Activated B cell treated with CpG ODN at 0.5 μM for 24 hours (primary cell): Measurements from ENCODE around the gene PXDN. TPM values are rescaled to one million over a fixed set of nuclear protein-coding genes. Genes with fewer than 3 reads are reported as not detected.

Experiments used
- ATAC-seq: fragments of 200-7000 bp; cut with Tn5 transposase; one replicate; pipeline ENCODE4 v1.10.0; 2021; ENCODE audit warnings: low read depth, mild to moderate bottlenecking, moderate library complexity
- CTCF ChIA-PET: fragments of 350-600 bp; sonication (Branson Sonifier 250); formaldehyde crosslinking; loops from one replicate; lab custom pipeline; 2021; ENCODE audit warnings: antibody characterized with exemption; lab: Charles Lee
- POLR2A ChIA-PET: fragments of 350-600 bp; sonication (Branson Sonifier 250); formaldehyde crosslinking; loops from one replicate; lab custom pipeline; 2021; ENCODE audit warnings: antibody characterized with exemption; lab: Charles Lee
- DNase-seq: peaks from one replicate; pipeline ENCODE4 v3.0.0; 2022
- H3K27ac Mint-ChIP-seq: one replicate; pipeline ENCODE4 v1.8.0; 2020; ENCODE audit warnings: mixed read lengths
- H3K27me3 Mint-ChIP-seq: one replicate; pipeline ENCODE4 v1.8.0; 2021; ENCODE audit warnings: mixed read lengths
- H3K36me3 Mint-ChIP-seq: one replicate; pipeline ENCODE4 v1.8.0; 2021; ENCODE audit warnings: low read depth, mixed read lengths
- H3K4me1 Mint-ChIP-seq: one replicate; pipeline ENCODE4 v1.8.0; 2021; ENCODE audit warnings: mixed read lengths
- H3K4me3 Mint-ChIP-seq: one replicate; pipeline ENCODE4 v1.8.0; 2020; ENCODE audit warnings: mild to moderate bottlenecking, mixed read lengths
- H3K9me3 Mint-ChIP-seq: one replicate; pipeline ENCODE4 v1.8.0; 2020; ENCODE audit warnings: mixed read lengths
- CTCF ChIP-seq: fragments of 200-600 bp; IDR thresholded peaks from one replicate; pipeline ENCODE4 v1.8.0; 2022; ENCODE audit warnings: antibody characterized with exemption, mild to moderate bottlenecking
- intact Hi-C: fragments of 100-400 bp; cut with micrococcal nuclease; formaldehyde crosslinking; loops from one replicate; pipeline ENCODE4 v1.15.1; 2024
- total RNA-seq: library from RNA; stranded (reverse); gene quantifications from 2 replicates; pipeline ENCODE4 v1.2.3, GENCODE V29; 2022

Gene PXDN
- total RNA-seq, 1 donor from 2014 or later, result 1.1 TPM

- intact Hi-C loops, result no loop called here
- peaks cover 9% of the 10 kb centered on the region for H3K9me3 Mint-ChIP-seq
- peaks cover 5% of the 10 kb centered on the region for H3K27me3 Mint-ChIP-seq
- H3K36me3 Mint-ChIP-seq, result no peaks in the 10 kb centered on the region
- H3K4me1 Mint-ChIP-seq, result no peaks in the 10 kb centered on the region
- CTCF ChIA-PET, result no interaction called here
- TF ChIP-seq CTCF, result no peak
- POLR2A ChIA-PET, result no interaction called here
- no peak overlapping the region for H3K27ac Mint-ChIP-seq
- DNase-seq (no peak), ATAC-seq (no peak)
- no peak overlapping the region for H3K4me3 Mint-ChIP-seq
Measured at GRCh38 chr2:1756456-1756855, 12.1 kb upstream of the PXDN start.

GRCh38 chr2:1755436-1756191 lies 11.3 kb upstream of the PXDN start:
- Mint-ChIP-seq H3K27me3 (peaks cover 10% of the 10 kb centered on the region), H3K4me1 (peaks cover 4% of the 10 kb centered on the region), H3K9me3 (peaks cover 9% of the 10 kb centered on the region), H3K36me3 (no peaks in the 10 kb centered on the region), H3K4me3 (no peak overlapping the region), H3K27ac (no peak overlapping the region)
- no peak for DNase-seq
- intact Hi-C loops, result no loop called here
- POLR2A ChIA-PET, result no interaction called here
- no peak for TF ChIP-seq CTCF
- CTCF ChIA-PET, result no interaction called here
- ATAC-seq, result no peak

- intact Hi-C loops, result loop anchor here (5.0 kb wide), 1 partner anchor 1042 kb away; no protein-coding TSS in a partner anchor
- CTCF ChIA-PET, result no interaction called here
- Mint-ChIP-seq H3K36me3 (no peaks in the 10 kb centered on the region), H3K27me3 (peaks cover 10% of the 10 kb centered on the region), H3K4me1 (peaks cover 4% of the 10 kb centered on the region), H3K27ac (no peak overlapping the region), H3K9me3 (peaks cover 9% of the 10 kb centered on the region), H3K4me3 (no peak overlapping the region)
- no peak for TF ChIP-seq CTCF
- POLR2A ChIA-PET, result no interaction called here
- ATAC-seq (no peak), DNase-seq (no peak)
Measured at GRCh38 chr2:1754461-1755170, 10.3 kb upstream of the PXDN start.

- peaks cover 14% of the 10 kb centered on the region for H3K27me3 Mint-ChIP-seq
- DNase-seq, result no peak
- intact Hi-C loops, result loop anchor here (5.0 kb wide), 1 partner anchor 1042 kb away; no protein-coding TSS in a partner anchor
- no peaks in the 10 kb centered on the region for H3K36me3 Mint-ChIP-seq
- no peak for ATAC-seq
- H3K4me3 Mint-ChIP-seq, result no peak overlapping the region
- H3K9me3 Mint-ChIP-seq, result peaks cover 9% of the 10 kb centered on the region
- no peak overlapping the region for H3K27ac Mint-ChIP-seq
- TF ChIP-seq CTCF, result no peak
- peaks cover 4% of the 10 kb centered on the region for H3K4me1 Mint-ChIP-seq
- CTCF ChIA-PET, result no interaction called here
- POLR2A ChIA-PET, result no interaction called here
Measured at GRCh38 chr2:1754046-1754445, 9.7 kb upstream of the PXDN start.

- Mint-ChIP-seq H3K4me3 (no peak overlapping the region), H3K36me3 (no peaks in the 10 kb centered on the region), H3K9me3 (peaks cover 9% of the 10 kb centered on the region), H3K4me1 (peaks cover 4% of the 10 kb centered on the region), H3K27me3 (peaks cover 18% of the 10 kb centered on the region), H3K27ac (no peak overlapping the region)
- no peak for TF ChIP-seq CTCF
- intact Hi-C loops, result loop anchor here (5.0 kb wide), 1 partner anchor 1040 kb away; no protein-coding TSS in a partner anchor
- no peak for ATAC-seq
- ChIA-PET POLR2A (no interaction called here), CTCF (no interaction called here)
- no peak for DNase-seq
Measured at GRCh38 chr2:1752751-1753150, 8.4 kb upstream of the PXDN start.
